Effector CD8-positive, alpha-beta T cell (primary cell): Measurements from ENCODE around the gene TM9SF3.

Experiments used
- DNase-seq: peaks from one replicate; lab custom pipeline; 2025; lab: John Stamatoyannopoulos, UW
- total RNA-seq, 4 experiments: gene quantifications; one replicate each; lab custom pipeline; 2026; lab: John Stamatoyannopoulos, UW

The TM9SF3 gene
- 209 to 220 (median 214) reads per million in 4 experiments for total RNA-seq

DNA sequence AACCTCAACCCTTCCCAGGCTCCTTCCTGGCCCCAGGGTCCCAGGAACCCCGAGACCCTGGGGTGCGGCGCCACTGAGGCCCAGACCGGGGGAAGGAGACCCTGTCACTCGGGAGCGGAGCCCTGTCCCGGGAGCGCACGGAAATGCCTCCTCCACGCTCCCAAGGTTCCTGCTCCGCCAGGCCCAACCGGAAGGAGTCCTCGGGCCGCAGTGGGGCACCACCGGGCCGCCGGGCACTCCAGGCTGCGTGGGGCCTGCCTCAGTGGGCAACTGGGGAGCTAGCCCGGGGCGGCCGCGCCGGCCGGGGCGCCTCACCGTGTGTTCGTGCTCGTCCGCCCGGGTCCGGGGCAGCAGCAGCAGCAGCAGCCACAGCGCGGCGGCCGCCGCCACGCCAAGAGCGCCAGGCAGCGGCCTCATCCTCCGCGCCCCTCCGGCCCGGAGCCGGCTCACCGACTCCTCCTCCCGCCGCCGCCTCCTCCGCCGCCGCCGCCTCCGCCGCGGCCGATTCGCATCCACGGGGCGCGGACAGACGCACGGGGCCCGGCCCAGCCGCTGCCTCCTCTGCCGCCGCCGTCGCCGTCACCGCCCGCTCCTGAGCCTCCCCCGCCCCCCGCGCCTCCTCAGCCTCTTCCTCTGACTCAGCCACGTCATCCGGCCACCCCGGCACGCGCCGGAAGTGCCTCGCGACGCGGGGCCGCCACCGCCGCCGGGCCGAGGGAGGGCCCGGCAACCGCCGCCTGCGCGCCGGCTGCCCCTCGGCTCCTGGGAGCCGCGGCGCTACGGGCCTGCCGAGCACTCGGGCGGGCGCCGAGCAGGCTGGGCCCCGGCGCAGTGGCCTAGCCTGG lies at the start of gene TM9SF3:
TM9SF3 (minus strand) TSS at position 594 of the 845 bp plus-strand sequence; CDS start at position 417, 177 bp downstream.
- DNase-seq = peak; percentile 77

GRCh38 chr10:96636551-96636950 lies 49.7 kb upstream of the TM9SF3 start:
- DNase-seq = no peak

DNA sequence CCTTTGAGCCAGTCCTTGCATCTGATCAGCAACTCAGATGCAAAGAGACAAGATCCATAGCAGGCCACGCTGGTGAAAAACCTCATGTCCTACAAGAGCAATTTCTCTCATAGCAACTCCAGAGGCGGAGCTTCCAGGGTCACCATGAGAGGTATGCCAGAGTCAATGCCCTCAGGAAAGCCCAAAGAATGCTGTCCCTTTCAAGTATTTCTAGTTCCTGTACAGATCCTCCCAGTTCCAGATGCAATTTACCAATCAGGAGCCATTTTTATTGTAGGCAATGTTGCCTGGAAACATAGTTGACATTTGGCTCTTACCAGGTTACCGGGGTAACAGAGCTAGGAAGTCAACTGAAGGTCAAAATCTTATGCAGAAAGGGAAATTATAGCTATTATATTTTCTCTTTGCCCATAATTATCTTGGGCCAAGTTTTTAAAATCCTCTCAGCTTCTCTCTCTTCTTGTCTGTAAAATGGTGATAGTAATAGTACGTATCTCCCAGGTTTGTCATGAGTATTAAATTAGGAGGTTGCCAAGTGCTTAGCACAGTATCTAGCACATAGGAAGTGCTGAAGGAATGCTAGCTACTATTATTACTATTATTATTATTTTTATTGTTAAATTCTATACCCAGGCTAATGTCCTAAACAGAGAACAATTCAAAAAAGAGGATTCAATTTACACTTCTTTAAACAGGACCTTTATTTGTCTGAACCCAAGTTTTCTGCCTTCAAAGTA lies 46.3 kb upstream of the TM9SF3 start:
- DNase-seq = no peak

- no peak for DNase-seq
These were observed 40.5 kb upstream of the TM9SF3 start for GRCh38 chr10:96627292-96627691.

- DNase-seq = no peak
These were observed 40.0 kb upstream of the TM9SF3 start for GRCh38 chr10:96626795-96627194.

DNA sequence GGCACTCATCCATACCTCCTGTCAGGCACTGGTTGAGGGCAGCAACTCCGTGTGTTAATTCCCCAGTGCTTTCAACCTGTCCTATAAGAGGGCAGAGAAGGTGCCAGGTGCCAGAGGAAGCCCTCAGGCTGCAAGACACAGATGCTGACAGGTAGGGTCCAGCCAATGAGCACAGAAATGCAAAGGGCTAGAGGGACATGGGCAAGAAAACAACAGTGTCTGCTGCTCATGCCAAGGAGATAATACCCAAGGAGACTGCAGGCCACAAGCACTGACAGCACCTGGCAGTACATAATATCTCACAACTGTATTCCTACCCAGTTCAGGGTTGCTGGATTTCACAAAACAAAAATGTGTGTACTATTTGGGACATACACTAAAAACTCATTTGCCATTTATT lies 38.4 kb upstream of the TM9SF3 start:
- no peak for DNase-seq

DNA sequence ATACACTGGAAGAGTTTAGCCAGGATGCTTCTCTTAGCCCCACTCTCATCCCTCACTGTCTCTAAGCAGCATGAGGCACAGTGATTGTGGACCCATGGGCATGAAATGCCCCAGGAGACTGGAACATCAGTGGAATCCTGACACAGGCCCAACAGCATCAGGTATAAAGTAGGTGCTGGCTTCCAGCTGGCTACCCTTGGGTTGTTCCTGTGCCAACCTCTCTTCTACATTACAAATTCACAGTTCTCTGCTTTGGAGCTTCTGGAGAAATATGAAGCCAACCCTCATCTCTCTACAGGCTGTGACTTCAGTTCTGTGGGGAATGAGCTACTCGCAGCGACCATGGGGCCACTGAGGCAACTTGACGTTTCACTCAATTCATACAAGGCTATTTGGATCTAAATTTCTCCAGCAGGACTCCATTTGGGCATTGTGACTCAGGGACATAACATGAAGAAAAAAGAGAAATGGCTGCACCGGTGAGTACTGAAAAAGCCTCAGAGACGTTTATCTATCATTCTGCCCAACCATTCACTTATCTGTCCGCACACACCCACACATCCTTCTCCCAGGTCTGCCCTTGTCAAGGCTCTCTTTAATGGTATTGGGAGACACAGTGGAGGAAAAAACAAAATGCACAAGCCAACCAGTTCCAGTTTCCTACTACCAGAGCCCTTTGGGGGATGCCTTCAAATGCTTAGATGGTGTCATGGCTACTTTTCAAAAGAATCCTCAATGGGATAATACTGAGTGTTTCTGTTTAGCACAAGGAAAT lies 35.4 kb upstream of the TM9SF3 start:
- no peak for DNase-seq

DNA sequence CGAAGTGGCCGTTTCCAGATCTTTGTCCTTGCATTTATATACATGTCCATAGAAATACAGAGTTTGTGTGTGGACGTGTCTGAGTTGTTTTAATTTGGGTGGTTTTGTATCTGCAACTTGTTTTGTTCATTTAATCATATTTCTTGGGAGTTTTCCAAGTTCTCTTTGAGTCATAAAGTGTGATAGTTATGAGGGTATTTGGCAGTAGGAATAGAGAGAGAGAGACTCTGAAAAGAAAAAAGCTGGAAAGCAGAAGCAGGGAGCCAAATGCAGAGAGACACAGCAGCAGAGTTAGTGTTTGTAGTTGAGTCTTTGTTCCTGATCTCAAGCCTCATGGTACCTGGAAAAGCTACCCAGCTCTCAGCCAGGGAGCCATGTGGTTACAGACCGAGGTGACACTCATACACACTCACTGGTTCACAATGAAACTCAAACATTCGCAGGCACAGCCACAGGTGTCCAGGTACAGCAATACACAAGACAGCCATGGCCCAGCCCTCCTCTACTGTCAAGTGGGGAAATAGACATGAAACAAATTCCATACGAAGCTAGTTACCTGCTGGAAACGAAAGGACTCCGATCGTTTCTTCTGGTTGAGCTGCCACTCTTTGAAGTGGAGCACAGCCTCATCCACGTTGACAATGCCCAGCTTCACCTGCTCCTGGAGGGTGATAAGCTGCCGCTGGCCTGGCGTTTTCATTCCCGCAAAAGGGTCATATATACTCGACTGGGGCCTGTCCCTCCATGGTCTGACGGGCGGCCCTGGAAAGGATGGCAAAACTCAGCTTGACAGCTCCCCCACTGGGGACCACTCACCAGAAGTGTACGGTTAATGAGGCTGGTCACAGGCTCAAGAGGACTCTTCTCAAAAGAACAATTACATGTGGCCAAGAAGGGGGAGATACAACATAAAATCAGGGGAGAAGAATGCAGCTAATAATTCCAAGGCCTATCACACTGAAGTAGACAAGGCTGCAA lies 33.3 kb upstream of the TM9SF3 start:
- DNase-seq = no peak

DNA sequence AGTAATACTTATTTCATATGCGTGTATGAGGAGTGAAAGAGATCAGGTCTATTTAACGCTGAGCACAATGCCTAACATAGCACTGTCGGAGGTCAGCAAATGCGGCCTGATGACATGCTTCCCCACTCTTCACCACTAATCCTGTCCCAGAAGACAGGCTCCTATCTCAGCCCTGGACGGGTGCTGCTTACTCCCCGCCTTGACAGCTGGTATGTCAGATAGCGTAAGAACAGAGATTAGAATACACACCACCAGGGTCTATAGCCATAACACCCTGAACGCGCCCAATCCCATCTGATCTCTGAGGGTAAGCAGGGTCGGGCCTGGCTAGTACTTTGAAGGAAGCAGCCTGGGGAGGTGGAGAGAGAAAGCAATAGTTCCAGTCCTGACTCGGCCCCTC lies 32.3 kb upstream of the TM9SF3 start:
- DNase-seq = no peak

DNA sequence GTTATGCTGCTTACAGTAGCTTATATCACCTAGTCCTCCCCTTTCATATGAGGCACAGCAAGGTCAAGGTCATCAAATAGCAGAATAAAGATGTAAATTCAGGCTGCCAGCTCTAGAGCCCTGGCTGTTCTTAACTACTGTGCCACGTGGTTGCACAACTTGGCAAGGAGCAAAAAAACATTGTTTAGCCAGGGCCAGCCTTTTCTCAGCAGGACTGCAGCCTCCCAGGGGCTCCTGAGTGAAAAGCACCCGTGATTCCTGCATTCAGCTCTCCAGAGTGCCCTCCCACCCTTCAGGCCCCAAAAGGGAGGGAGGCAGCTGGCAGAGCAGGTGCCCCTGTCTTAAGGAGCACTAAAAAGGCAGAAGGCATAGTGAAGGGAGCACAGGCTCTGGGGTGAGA lies 31.8 kb upstream of the TM9SF3 start:
- DNase-seq = no peak

DNA sequence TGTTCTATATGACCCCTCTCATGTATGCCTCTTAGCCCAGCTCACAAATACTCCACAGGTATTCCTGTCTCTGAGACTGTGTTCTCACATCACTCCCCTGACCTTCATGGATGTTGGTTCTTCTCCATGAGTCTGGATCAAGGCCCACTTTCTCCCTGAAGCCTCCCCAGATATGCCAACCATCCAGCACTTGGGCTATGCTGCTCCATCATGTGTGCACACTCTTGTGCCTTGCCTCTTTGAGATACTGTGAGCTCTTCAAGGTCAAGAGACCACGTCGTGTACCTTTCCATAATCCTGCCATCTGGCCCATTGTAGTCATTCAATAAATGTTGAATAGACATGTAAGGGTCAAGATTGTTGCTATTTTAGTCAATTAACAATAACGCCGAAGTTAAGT lies 30.1 kb upstream of the TM9SF3 start:
- DNase-seq = no peak

DNA sequence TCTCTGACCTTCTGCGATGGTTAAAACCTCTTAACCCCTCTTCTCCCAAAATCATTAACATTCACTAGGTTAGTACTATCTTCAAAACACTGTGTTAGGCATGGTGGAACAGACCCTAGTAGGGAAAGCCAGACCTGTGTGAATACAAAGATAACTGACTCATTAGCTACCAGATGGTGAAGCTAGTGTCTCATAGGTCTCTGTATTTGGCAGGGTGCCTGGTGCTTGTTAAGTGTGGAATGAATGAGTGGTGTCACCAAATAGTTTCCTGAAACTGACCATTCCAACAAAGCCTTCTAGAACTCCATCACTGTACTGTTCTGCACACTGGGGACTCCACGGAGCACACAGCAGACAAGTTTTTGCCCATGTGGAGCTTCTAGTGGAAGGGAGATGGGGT lies 27.7 kb upstream of the TM9SF3 start:
- DNase-seq = no peak

- no peak for DNase-seq
These were observed 26.8 kb upstream of the TM9SF3 start for GRCh38 chr10:96613576-96613975.

- DNase-seq = no peak
These were observed 25.4 kb upstream of the TM9SF3 start for GRCh38 chr10:96612055-96612830.

- no peak for DNase-seq
These were observed 24.0 kb upstream of the TM9SF3 start for GRCh38 chr10:96610817-96611216.

DNA sequence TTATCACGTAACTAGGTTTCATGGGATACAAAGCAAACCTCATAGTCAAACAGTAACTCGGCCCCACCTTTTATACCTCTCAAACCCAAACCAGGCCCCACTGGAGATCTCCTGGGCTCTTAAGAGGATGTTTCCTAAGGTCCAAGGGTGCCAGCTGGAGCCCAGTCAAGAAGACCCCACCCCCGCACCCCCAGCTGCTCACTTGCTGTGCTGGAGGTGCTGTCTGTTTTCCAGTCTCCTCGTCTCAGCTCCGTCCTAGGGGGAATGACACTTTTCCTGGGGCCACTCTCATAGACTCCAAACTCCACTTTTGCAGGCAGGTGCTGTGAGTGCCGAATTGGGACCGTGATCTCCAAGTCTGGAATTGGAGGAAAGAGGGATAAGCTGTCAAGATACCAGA lies 22.7 kb upstream of the TM9SF3 start:
- DNase-seq = no peak

DNA sequence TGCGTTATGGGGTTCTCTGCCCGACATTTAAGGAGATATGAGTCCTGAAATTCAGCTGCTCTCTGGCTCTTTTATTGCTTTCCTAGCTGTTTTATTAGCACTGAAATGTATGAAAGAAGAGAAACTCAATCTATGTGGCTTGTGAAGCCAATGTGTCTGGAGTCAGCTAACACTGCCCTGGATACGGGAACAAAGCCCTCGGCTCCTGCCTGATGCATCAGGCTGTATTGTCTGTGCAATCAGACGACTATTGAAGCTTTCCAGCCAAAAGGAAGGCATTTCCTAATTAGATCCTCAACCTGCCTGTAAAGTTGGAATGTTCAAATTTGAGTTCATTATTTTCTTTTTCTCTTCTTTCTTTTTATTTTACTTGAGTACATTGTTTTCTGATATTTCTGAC lies 22.0 kb upstream of the TM9SF3 start:
- DNase-seq = no peak

GRCh38 chr10:96608262-96608661 lies 21.4 kb upstream of the TM9SF3 start:
- no peak for DNase-seq

GRCh38 chr10:96606946-96607345 lies 20.1 kb upstream of the TM9SF3 start:
- DNase-seq = no peak

DNA sequence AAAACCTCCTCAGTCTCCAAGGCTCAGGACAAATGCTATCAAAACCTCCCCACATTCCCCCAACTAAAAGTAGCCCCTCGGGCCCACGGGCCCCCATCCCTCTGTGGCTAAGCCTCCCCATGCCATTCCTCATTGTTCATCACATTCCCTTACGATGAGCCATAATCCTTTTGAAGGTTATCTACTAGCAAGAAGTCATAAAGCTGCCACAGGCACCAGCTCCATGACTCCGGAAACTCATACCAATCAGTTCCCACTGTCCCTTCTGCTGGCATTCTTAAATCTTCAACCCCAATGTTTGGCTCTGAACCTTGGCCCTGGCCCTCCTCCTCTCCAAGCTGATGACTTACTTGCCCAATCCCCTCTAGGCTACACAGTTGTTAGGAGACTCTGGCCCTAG lies 19.4 kb upstream of the TM9SF3 start:
- no peak for DNase-seq
